UCSD-AML1 (cell line): ENCODE results near the gene NOSIP.

Experiments
- DNase-seq: peaks from one replicate; lab custom pipeline; 2025; ENCODE audit not compliant: unreplicated experiment; lab: John Stamatoyannopoulos, UW

Gene NOSIP

GRCh38 chr19:49549045-49549444, 31.3 kb downstream of the NOSIP start:
- no peak for DNase-seq

DNA sequence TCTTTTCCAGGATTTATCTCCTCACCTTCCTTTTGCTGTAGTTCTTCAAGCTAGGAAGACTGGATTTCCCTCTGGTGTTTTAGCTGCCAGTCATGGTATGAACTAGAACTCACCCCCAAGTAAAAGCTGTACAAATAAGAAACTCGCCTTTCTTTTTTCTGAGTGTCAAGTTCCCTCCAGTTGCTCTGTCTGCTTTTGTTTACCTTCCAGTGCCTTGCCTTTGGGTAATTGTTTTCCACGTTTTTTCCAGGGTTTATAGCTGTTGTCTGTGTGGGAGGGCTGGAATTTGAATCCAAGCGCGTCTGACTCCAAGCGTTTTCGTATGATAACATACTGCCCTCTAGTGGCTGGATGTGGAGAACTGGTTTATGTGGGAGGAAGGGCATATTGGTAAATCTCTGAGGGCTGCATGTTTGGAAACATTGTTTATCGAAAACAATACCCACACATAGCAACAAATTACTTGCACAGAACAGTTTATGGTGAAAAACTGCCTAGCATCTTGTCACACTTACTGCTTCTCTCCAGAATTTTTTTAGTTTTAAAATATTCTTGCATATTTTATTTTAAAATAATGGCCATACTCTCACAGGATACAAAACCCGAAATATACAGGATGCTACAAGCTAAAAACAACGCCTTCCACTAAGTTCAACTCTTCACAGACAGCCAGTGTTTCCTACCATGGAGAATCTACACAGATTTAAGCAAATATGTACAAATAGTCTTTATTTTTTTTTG, 33.4 kb downstream of the NOSIP start:
- DNase-seq, result no peak

- no peak for DNase-seq
These were observed 36.2 kb downstream of the NOSIP start for GRCh38 chr19:49544154-49544553.

DNA sequence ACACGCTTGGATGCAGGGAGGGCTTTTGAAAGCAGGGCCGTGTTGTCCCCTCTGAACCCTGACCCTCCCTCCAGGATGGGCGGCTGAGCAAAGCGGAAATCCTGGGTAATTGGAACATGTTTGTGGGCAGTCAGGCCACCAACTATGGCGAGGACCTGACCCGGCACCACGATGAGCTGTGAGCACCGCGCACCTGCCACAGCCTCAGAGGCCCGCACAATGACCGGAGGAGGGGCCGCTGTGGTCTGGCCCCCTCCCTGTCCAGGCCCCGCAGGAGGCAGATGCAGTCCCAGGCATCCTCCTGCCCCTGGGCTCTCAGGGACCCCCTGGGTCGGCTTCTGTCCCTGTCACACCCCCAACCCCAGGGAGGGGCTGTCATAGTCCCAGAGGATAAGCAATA, 37.3 kb downstream of the NOSIP start:
- DNase-seq, result no peak

- no peak for DNase-seq
These were observed 37.9 kb downstream of the NOSIP start for GRCh38 chr19:49542446-49542845.

DNA sequence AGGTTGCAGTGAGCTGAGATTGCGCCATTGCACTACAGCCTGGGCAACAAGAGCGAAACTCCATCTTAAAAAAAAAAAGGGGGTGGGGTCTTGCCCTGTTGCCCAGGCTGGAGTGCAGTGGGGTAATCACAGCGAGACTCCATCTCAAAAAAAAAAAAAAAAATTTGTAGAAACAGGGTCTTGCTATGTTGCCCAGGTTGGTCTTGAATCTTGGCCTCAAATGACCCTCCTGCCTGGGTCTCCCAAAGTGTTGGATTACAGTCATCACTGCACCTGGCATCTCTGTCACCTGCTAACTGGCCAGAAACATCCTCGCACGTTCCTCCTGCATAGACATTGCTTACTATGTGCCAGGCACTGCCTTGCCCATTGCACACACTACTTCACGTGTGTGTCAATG, 38.4 kb downstream of the NOSIP start:
- DNase-seq, result no peak

DNA sequence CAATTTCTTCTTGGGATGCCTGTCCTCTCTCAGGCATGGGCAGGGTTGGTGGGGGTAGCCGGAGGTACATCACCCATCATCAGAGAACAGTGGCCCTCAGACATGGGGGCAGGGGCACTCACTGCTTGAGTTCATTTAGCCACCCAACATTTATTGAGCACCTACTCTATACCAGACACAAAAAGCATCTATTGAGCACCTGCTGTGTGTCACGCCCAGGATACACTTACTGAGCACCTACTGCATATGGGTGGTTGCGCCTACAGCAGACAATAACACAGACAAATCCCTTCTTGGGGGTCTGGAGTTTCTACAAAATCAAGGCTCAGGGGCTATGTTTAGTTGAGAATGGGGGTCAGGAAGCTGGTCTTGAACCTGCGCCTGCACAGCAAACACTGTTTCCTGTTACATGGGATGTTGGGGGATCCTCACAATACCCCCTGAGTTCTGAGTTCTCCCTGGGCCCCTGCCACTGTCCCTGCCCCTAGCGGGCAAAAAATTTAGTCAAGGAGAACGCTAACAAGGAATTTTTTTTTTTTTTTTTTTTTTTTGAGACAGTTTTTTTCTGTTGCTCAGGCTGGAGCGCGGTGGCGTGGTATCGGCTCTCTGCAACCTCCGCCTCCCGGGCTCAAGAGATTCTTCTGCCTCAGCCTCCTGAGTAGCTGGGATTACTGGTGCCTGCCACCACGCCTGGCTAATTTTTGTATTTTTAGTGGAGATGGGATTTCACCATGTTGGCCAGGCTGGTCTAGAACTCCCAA, 41.0 kb downstream of the NOSIP start:
- no peak for DNase-seq

GRCh38 chr19:49538643-49539042, 41.7 kb downstream of the NOSIP start:
- DNase-seq, result no peak

- no peak for DNase-seq
These were observed 43.4 kb downstream of the NOSIP start for GRCh38 chr19:49536921-49537462.

GRCh38 chr19:49534632-49535385, 45.5 kb downstream of the NOSIP start:
- DNase-seq, result peak; percentile 67

- no peak for DNase-seq
These were observed 46.5 kb downstream of the NOSIP start for GRCh38 chr19:49533551-49534488.

DNA sequence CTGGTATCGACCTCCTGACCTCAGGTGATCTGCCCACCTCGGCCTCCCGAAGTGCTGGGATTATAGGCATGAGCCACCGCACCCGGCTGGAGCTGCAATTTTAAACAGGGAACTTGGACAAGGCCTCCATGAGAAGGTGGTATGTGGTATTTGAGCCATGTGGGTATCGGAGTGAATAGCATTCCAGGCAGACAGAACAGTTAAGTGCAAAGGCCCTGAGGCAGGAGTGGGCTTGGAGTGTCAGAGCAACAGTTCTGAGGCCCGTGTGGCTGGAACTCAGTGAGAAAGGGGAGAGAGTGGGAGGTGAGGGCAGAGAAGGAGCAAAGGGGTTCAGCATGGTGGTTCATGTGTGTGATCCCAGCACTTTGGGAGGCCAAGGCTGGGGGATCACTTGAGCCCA, 49.6 kb downstream of the NOSIP start:
- DNase-seq, result no peak

GRCh38 chr19:49528211-49528771, 52.1 kb downstream of the NOSIP start:
- no peak for DNase-seq

DNA sequence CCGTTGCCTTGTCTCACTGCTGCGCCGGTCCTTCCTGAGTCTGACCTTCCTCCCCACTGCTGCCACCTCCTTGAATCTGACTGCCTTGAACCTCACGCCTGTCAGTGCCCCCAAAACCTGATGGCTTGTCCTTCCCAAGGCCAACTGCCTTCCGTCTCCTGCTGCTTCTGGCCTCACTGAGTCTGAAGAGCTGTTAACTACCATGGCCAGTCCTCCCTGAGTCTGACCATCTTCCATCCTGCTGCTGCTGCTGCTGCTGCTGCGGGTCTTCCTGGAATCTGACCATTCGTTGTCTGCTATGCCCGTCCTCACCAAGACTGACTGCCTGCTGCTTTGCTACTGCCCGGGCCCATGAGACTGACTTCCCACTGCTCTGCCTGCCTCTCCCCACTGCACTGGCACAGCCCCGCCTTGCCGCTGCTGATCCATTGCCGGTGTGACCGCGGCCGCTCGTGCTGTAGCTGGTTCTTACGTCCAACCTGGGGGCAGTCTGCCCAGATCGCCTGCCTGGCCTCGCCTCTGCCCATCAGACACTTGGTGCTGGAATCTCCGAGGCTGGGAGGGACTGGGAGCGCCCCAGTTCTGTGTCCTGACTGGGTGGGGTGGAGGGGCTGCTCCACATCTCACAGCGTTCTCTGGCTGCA, 55.4 kb downstream of the NOSIP start:
- no peak for DNase-seq

GRCh38 chr19:49520705-49521319, 59.5 kb downstream of the NOSIP start:
- no peak for DNase-seq

DNA sequence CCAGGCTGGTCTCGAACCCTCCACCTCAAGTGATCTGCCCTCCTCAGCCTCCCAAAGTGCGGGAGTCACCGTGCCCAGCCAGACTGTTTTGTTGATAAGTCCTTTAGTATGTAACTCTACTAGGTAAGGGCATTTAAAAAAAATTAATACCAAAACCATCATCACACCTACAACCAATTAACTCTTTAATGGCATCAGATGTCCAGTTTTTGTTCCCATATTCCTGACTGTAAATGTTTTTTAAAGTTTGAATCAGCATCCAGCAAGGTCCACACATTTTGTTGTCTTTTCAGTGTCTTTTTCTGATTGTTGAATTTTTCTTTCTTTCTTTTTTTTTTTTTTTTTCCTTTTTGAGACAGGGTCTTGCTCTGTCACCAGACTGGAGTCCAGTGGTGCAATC, 62.3 kb downstream of the NOSIP start:
- DNase-seq, result no peak

DNA sequence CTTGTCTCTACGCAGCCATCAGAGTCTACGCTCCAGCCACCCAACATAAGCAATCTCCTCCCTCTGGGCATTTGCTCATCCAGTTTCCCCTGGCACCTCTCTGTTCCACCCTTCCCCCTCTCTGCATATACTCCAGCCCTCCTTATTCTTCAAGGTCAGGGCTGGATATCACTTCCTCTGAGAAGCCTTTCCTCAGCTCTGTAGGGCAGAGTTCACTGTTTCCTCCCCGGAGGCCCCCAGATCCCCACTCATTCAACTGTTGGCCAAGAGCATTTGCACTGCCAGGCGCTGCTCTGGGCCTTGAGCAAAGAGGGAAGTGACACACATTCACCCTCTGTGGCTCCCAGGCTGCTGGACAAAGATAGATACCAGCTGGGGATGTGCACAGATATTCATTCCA, 64.6 kb downstream of the NOSIP start:
- DNase-seq, result peak; percentile 67

GRCh38 chr19:49514151-49514550, 66.2 kb downstream of the NOSIP start:
- no peak for DNase-seq

- no peak for DNase-seq
These were observed 66.6 kb downstream of the NOSIP start for GRCh38 chr19:49513746-49514118.
